SK-N-MC (cell line): ENCODE measurements around the gene EEFSEC.

ENCODE experiments used
- DNase-seq: peaks from one replicate; pipeline ENCODE4 v3.0.0-alpha.2; 2011; ENCODE audit warnings: low read depth, low spot score
- H3K27ac ChIP-seq: fragments of 200-600 bp; sonication (generic); 2 replicates; pipeline ENCODE4 v1.5.1; 2016; ENCODE audit warnings: mixed run types
- H3K36me3 ChIP-seq: fragments of 200-600 bp; sonication (generic); 2 replicates; pipeline ENCODE4 v1.6.1; 2017; ENCODE audit warnings: antibody characterized with exemption, low read length, mixed read lengths; ENCODE audit not compliant: insufficient read depth
- H3K4me3 ChIP-seq: fragments of 200-600 bp; sonication (generic); 2 replicates; pipeline ENCODE4 v1.5.1; 2016
- H3K9ac ChIP-seq: fragments of 200-600 bp; sonication (generic); 2 replicates; pipeline ENCODE4 v1.8.0; 2017; ENCODE audit warnings: mixed run types, mixed read lengths; ENCODE audit not compliant: insufficient read length
- H3K9me3 ChIP-seq: fragments of 200-600 bp; sonication (generic); 2 replicates; pipeline ENCODE4 v1.6.1; 2017; ENCODE audit warnings: low read depth, mild to moderate bottlenecking, antibody characterized with exemption, low read length, moderate library complexity, mixed read lengths
- EZH2 ChIP-seq: fragments of 200-600 bp; sonication (generic); IDR thresholded peaks from one replicate; pipeline ENCODE4 v1.6.1; 2017; ENCODE audit warnings: antibody characterized with exemption
- FOXP2 ChIP-seq: optimal IDR thresholded peaks from 2 replicates; pipeline ENCODE3; 2011; ENCODE audit warnings: mild to moderate bottlenecking, moderate library complexity; ENCODE audit not compliant: insufficient read depth; ENCODE audit errors: extremely low read length, control extremely low read depth
- POLR2AphosphoS5 ChIP-seq: IDR thresholded peaks from 2 replicates; pipeline ENCODE4 v1.6.1; 2012; ENCODE audit warnings: mild to moderate bottlenecking, low read depth, low read length, borderline replicate concordance

The EEFSEC gene

DNA sequence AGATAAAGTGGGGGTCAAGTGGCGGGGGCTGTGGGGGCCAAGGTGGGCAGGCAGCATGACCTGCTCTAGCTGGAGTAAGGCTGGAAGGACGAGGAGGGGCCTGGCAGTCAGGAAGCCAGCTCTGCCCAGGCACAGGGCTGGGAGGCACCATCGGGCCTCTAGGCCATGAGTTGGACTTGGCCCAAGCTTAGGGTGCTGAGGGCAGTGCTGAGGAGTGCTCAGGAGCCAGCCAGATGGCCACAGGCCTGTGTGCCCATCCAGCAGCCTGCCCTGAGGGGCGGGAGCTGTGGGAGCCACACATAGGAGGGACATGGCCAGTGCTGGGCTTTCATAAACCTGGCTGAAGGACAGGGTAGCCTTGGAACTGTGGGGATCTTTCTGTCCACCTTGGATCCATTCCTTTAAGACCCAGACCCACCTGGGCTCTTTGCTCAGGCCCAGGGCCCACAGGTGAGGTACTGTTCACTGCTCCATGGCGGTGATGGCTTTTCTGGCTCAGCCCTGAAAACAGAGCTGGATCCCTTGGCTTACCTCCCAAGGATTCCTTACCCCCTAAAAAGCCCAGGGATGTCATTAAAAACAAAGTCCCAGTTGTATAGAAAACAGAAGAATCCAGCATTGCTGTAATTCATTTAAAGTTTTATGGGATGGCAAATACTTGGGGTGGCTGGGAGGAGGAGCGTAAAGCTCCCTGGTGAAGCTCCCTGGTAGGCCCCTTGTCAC, 176.4 kb downstream of the EEFSEC start:
- H3K27ac ChIP-seq = no peak overlapping the region
- no peaks in the 10 kb centered on the region for H3K36me3 ChIP-seq
- no peak overlapping the region for H3K9ac ChIP-seq
- H3K9me3 ChIP-seq = no peaks in the 10 kb centered on the region
- H3K4me3 ChIP-seq = no peak overlapping the region
- no peak for TF ChIP-seq FOXP2
- no peak for TF ChIP-seq EZH2
- TF ChIP-seq POLR2AphosphoS5 = no peak
- no peak for DNase-seq

GRCh38 chr3:128330214-128330842, 177.0 kb downstream of the EEFSEC start:
- no peak overlapping the region for H3K9ac ChIP-seq
- DNase-seq = no peak
- no peaks in the 10 kb centered on the region for H3K9me3 ChIP-seq
- H3K4me3 ChIP-seq = no peak overlapping the region
- TF ChIP-seq EZH2 = no peak
- no peak for TF ChIP-seq FOXP2
- no peak for TF ChIP-seq POLR2AphosphoS5
- H3K36me3 ChIP-seq = no peaks in the 10 kb centered on the region
- no peak overlapping the region for H3K27ac ChIP-seq

DNA sequence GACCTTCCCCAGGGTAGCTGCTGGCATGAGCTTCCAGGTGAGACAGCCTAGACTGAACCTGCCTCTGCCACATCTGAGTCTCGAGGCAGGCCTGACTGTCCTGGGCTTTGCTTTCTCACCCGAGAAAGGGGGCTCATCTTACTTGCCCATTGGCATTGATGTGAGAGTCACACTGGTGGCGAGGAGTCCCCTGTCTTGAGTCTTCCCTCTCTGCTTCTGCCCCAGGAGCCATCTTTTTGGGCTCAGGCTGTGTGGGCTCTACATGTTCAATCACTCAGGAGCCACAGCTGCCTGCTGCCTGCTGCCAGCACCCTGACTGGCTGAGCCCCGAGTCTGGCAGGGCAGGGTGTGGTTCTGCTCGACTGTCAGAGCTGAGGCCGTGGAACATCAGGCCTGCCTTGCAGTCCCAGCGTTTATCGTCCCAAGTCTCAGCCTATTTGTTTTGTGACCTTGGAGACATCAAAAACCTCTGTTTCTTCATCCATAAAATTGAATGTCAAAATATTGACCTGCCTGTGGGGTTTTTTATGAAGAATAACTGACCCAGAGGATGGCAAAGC, 180.9 kb downstream of the EEFSEC start:
- H3K36me3 ChIP-seq = no peaks in the 10 kb centered on the region
- TF ChIP-seq EZH2 (no peak), POLR2AphosphoS5 (no peak), FOXP2 (no peak)
- no peak overlapping the region for H3K4me3 ChIP-seq
- no peak overlapping the region for H3K9ac ChIP-seq
- no peaks in the 10 kb centered on the region for H3K9me3 ChIP-seq
- DNase-seq = no peak
- no peak overlapping the region for H3K27ac ChIP-seq

DNA sequence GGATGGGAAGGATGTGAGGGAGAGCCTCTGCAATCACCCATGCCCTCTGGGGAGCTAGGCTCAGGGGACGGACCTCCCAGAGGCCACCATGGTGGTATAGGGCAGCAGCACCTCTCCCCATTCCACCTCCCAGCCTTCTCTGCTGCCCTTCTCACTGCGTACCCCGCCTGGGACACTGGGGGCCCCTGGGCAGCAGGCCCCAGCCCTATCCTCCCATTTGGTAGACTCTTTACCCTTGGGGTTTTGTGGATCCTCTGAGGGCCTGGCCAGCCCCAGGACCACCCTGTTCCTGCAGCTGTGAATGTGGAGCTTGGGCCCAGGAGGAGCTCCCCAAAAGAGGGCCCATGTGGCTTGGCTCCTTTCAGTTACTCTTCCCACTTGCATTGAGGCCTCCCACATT, 181.5 kb downstream of the EEFSEC start:
- Histone ChIP-seq H3K4me3 (no peak overlapping the region), H3K9me3 (no peaks in the 10 kb centered on the region), H3K27ac (no peak overlapping the region), H3K36me3 (no peaks in the 10 kb centered on the region), H3K9ac (no peak overlapping the region)
- TF ChIP-seq EZH2 (no peak), POLR2AphosphoS5 (no peak), FOXP2 (no peak)
- no peak for DNase-seq

- DNase-seq = no peak
- no peaks in the 10 kb centered on the region for H3K36me3 ChIP-seq
- no peak overlapping the region for H3K4me3 ChIP-seq
- H3K27ac ChIP-seq = no peak overlapping the region
- TF ChIP-seq EZH2 = no peak
- no peak overlapping the region for H3K9ac ChIP-seq
- H3K9me3 ChIP-seq = no peaks in the 10 kb centered on the region
These were observed 182.5 kb downstream of the EEFSEC start for GRCh38 chr3:128335621-128336296.

DNA sequence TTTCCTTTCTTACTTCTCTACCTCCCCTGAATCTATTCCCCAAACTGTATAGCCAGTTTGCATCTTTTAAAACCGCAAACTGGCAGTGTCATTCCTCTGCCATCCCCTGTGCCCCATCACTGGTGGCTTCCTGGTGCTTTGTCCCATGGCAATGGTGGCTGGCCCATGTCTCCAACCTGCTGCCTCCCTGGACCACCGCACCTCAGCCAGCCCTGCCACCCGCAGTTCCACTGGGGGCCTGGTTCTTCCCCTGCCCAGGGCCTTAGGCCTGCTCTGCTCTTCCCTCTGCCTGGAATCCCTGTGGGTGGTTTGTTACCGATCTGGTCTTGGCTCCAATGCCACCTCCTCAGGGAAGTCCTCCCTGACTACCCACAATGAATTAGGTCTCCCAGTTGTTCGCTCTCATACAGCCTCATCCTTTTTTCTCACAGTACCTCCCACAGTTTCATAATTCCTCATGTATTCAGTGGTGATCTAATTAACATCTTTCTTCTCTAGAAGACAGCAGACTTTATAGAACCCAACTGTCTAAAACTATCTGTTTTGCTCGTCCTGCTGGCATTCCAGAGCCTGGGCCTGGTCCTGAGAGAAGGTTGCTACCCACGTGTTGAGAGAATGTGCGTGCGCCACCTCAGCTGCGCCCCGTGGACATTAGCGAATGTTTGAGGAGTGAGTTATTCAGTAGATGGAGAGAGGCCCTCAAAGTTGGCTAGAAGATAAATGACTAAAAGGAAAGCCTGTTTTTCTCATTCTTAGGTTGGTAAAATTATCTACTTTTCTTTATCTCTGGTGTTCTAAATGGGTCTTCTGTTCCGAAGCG, 183.3 kb downstream of the EEFSEC start:
- no peak overlapping the region for H3K9ac ChIP-seq
- no peaks in the 10 kb centered on the region for H3K9me3 ChIP-seq
- no peak overlapping the region for H3K27ac ChIP-seq
- H3K36me3 ChIP-seq = no peaks in the 10 kb centered on the region; the same call in 1 of the 2 replicates
- TF ChIP-seq EZH2 = no peak
- no peak for TF ChIP-seq POLR2AphosphoS5
- TF ChIP-seq FOXP2 = no peak
- DNase-seq = no peak
- no peak overlapping the region for H3K4me3 ChIP-seq

- no peak overlapping the region for H3K9ac ChIP-seq
- DNase-seq = no peak
- H3K27ac ChIP-seq = no peak overlapping the region
- no peak overlapping the region for H3K4me3 ChIP-seq
- no peaks in the 10 kb centered on the region for H3K9me3 ChIP-seq
- TF ChIP-seq EZH2 = no peak
- TF ChIP-seq FOXP2 = no peak
- TF ChIP-seq POLR2AphosphoS5 = no peak
- no peaks in the 10 kb centered on the region; the same call in 1 of the 2 replicates for H3K36me3 ChIP-seq
These were observed 184.0 kb downstream of the EEFSEC start for GRCh38 chr3:128337305-128337704.
